ENCODE measurements around the gene RABEP1.

Gene RABEP1

DNA sequence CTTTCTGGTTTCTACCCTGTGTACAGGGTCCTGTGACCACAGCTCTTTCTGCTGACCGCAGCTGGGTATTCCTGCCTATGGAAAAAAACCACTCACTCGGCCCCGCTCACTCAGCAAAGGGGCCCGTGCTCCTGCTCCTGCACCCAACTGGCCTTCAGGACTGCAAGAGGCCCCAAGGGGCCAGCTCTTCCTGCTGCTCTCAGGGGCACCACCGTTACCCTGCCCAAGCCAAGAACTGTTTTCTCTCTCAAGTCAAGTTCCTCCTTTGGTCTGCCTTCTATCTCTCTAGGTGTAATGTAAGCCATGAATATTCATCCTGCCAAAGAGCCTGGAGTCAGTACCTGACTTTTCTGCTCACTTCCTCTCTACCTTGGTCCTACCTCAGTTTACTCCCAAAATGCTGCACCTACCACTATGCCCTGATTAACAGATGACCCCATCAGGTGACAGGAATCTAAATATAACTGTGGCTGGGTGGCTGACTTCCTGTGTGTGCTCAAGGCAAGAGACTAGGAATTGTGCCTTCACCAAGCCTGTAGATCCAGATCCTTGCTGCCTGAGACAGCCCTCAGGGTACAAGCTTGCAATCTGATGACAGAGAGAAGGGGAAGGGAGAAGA, 27.1 kb upstream of the RABEP1 start:
- no peak for ATAC-seq
- TF ChIP-seq ZNF565 (CRISPR knock-in tag; conservative IDR thresholded peaks at IDR 0.05; ENCODE audit: low read depth) (no peak), RARB (CRISPR knock-in tag; IDR thresholded peaks at IDR 0.05) (no peak)

DNA sequence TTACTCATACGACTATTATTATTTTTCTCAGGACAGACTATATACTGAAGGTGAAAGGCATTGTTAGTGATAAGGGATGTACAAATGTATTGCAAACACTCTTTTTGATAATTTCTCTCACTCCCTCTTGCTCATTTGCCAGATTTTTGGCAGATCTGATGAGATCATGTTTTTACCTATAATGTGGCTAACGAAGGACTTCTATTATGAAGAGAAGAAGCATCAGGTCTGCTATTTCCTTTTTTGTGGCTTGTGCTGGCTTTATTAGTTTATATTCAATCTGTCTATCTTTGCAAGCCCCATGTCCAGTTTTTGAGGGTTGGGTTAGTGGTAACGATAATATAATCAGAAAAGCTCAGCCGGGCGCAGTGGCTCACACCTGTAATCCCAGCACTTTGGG, 25.0 kb upstream of the RABEP1 start:
- ATAC-seq = no peak
- no peak for TF ChIP-seq ZNF565 (CRISPR knock-in tag; conservative IDR thresholded peaks at IDR 0.05; ENCODE audit: low read depth)
- TF ChIP-seq TCF4 (CRISPR knock-in tag; IDR thresholded peaks at IDR 0.05; ENCODE audit: borderline replicate concordance) = no peak
- TF ChIP-seq CSDC2 (CRISPR knock-in tag; IDR thresholded peaks at IDR 0.05) = no peak
- TF ChIP-seq, protein P1, sequence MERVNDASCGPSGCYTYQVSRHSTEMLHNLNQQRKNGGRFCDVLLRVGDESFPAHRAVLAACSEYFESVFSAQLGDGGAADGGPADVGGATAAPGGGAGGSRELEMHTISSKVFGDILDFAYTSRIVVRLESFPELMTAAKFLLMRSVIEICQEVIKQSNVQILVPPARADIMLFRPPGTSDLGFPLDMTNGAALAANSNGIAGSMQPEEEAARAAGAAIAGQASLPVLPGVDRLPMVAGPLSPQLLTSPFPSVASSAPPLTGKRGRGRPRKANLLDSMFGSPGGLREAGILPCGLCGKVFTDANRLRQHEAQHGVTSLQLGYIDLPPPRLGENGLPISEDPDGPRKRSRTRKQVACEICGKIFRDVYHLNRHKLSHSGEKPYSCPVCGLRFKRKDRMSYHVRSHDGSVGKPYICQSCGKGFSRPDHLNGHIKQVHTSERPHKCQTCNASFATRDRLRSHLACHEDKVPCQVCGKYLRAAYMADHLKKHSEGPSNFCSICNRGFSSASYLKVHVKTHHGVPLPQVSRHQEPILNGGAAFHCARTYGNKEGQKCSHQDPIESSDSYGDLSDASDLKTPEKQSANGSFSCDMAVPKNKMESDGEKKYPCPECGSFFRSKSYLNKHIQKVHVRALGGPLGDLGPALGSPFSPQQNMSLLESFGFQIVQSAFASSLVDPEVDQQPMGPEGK (CRISPR knock-in tag; IDR thresholded peaks at IDR 0.05; ENCODE audit: borderline replicate concordance) = no peak
- no peak for TF ChIP-seq GLIS3 (CRISPR knock-in tag; IDR thresholded peaks at IDR 0.05)
- TF ChIP-seq ZFP3 (CRISPR knock-in tag; IDR thresholded peaks at IDR 0.05) = no peak
- TF ChIP-seq OSR1 (CRISPR knock-in tag; IDR thresholded peaks at IDR 0.05) = no peak
- TF ChIP-seq, protein P2, sequence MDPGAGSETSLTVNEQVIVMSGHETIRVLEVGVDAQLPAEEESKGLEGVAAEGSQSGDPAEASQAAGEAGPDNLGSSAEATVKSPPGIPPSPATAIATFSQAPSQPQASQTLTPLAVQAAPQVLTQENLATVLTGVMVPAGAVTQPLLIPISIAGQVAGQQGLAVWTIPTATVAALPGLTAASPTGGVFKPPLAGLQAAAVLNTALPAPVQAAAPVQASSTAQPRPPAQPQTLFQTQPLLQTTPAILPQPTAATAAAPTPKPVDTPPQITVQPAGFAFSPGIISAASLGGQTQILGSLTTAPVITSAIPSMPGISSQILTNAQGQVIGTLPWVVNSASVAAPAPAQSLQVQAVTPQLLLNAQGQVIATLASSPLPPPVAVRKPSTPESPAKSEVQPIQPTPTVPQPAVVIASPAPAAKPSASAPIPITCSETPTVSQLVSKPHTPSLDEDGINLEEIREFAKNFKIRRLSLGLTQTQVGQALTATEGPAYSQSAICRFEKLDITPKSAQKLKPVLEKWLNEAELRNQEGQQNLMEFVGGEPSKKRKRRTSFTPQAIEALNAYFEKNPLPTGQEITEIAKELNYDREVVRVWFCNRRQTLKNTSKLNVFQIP (CRISPR knock-in tag; IDR thresholded peaks at IDR 0.05; ENCODE audit: borderline replicate concordance, low read depth) = no peak
- TF ChIP-seq SNAI2 (CRISPR knock-in tag; IDR thresholded peaks at IDR 0.05) = no peak
- no peak for TF ChIP-seq ZNF8 (CRISPR knock-in tag; IDR thresholded peaks at IDR 0.05)
- no peak for TF ChIP-seq ZC3H10 (CRISPR knock-in tag; IDR thresholded peaks at IDR 0.05)
- TF ChIP-seq, protein P3, sequence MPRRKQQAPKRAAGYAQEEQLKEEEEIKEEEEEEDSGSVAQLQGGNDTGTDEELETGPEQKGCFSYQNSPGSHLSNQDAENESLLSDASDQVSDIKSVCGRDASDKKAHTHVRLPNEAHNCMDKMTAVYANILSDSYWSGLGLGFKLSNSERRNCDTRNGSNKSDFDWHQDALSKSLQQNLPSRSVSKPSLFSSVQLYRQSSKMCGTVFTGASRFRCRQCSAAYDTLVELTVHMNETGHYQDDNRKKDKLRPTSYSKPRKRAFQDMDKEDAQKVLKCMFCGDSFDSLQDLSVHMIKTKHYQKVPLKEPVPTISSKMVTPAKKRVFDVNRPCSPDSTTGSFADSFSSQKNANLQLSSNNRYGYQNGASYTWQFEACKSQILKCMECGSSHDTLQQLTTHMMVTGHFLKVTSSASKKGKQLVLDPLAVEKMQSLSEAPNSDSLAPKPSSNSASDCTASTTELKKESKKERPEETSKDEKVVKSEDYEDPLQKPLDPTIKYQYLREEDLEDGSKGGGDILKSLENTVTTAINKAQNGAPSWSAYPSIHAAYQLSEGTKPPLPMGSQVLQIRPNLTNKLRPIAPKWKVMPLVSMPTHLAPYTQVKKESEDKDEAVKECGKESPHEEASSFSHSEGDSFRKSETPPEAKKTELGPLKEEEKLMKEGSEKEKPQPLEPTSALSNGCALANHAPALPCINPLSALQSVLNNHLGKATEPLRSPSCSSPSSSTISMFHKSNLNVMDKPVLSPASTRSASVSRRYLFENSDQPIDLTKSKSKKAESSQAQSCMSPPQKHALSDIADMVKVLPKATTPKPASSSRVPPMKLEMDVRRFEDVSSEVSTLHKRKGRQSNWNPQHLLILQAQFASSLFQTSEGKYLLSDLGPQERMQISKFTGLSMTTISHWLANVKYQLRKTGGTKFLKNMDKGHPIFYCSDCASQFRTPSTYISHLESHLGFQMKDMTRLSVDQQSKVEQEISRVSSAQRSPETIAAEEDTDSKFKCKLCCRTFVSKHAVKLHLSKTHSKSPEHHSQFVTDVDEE (CRISPR knock-in tag; IDR thresholded peaks at IDR 0.05) = no peak
- no peak for TF ChIP-seq PPARA (CRISPR knock-in tag; IDR thresholded peaks at IDR 0.05; ENCODE audit: borderline replicate concordance)
- TF ChIP-seq TOX (CRISPR knock-in tag; IDR thresholded peaks at IDR 0.05; ENCODE audit: borderline replicate concordance) = no peak
- no peak for TF ChIP-seq ZNF70 (CRISPR knock-in tag; IDR thresholded peaks at IDR 0.05)
- no peak for TF ChIP-seq ESRRG (CRISPR knock-in tag; IDR thresholded peaks at IDR 0.05)
- TF ChIP-seq ISL1 (CRISPR knock-in tag; IDR thresholded peaks at IDR 0.05) = no peak
- no peak for TF ChIP-seq ARNTL (CRISPR knock-in tag; IDR thresholded peaks at IDR 0.05; ENCODE audit: borderline replicate concordance, low read depth)
- TF ChIP-seq, protein P4, sequence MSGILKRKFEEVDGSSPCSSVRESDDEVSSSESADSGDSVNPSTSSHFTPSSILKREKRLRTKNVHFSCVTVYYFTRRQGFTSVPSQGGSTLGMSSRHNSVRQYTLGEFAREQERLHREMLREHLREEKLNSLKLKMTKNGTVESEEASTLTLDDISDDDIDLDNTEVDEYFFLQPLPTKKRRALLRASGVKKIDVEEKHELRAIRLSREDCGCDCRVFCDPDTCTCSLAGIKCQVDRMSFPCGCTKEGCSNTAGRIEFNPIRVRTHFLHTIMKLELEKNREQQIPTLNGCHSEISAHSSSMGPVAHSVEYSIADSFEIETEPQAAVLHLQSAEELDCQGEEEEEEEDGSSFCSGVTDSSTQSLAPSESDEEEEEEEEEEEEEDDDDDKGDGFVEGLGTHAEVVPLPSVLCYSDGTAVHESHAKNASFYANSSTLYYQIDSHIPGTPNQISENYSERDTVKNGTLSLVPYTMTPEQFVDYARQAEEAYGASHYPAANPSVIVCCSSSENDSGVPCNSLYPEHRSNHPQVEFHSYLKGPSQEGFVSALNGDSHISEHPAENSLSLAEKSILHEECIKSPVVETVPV (CRISPR knock-in tag; IDR thresholded peaks at IDR 0.05) = no peak
- TF ChIP-seq RARB (CRISPR knock-in tag; IDR thresholded peaks at IDR 0.05) = no peak

DNA sequence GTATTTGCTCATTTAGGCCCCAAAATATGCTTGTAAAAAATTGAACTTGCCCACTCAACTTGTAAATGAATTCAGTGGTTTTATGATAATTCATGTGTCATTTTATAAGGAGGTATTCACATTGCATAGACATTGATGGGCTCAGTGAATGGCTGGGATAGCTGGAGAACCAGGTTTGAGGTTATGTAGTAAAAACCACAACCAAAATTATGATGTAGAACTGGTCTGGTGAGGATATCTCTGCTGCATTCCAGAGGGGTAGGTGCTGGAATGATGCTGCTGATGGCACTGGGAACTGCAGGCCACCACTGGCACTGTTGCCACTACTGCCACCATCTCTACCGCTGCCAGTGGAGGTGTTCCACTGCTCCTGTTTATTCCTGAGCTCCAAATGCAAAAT, 21.5 kb upstream of the RABEP1 start:
- no peak for ATAC-seq
- TF ChIP-seq SNAI2 (CRISPR knock-in tag; IDR thresholded peaks at IDR 0.05) (no peak), ZNF565 (CRISPR knock-in tag; conservative IDR thresholded peaks at IDR 0.05; ENCODE audit: low read depth) (no peak), ZC3H10 (CRISPR knock-in tag; IDR thresholded peaks at IDR 0.05) (no peak), ESRRG (CRISPR knock-in tag; IDR thresholded peaks at IDR 0.05) (no peak), ARNTL (CRISPR knock-in tag; IDR thresholded peaks at IDR 0.05; ENCODE audit: borderline replicate concordance, low read depth) (no peak), TCF4 (CRISPR knock-in tag; IDR thresholded peaks at IDR 0.05; ENCODE audit: borderline replicate concordance) (no peak), ISL1 (CRISPR knock-in tag; IDR thresholded peaks at IDR 0.05) (no peak), PPARA (CRISPR knock-in tag; IDR thresholded peaks at IDR 0.05; ENCODE audit: borderline replicate concordance) (no peak), BACH2 (CRISPR knock-in tag; IDR thresholded peaks at IDR 0.05; ENCODE audit: borderline replicate concordance) (no peak), RARB (CRISPR knock-in tag; IDR thresholded peaks at IDR 0.05) (no peak), CSDC2 (CRISPR knock-in tag; IDR thresholded peaks at IDR 0.05) (no peak), TOX (CRISPR knock-in tag; IDR thresholded peaks at IDR 0.05; ENCODE audit: borderline replicate concordance) (no peak)
- TF ChIP-seq, protein P5, sequence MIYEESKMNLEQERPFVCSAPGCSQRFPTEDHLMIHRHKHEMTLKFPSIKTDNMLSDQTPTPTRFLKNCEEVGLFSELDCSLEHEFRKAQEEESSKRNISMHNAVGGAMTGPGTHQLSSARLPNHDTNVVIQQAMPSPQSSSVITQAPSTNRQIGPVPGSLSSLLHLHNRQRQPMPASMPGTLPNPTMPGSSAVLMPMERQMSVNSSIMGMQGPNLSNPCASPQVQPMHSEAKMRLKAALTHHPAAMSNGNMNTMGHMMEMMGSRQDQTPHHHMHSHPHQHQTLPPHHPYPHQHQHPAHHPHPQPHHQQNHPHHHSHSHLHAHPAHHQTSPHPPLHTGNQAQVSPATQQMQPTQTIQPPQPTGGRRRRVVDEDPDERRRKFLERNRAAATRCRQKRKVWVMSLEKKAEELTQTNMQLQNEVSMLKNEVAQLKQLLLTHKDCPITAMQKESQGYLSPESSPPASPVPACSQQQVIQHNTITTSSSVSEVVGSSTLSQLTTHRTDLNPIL (CRISPR knock-in tag; IDR thresholded peaks at IDR 0.05; ENCODE audit: low read depth) = no peak
- TF ChIP-seq, protein P3 (CRISPR knock-in tag; IDR thresholded peaks at IDR 0.05) = no peak
- TF ChIP-seq, protein P1 (CRISPR knock-in tag; IDR thresholded peaks at IDR 0.05; ENCODE audit: borderline replicate concordance) = no peak

All from SK-N-SH treated with all-trans-retinoic acid at 6 μM for 48 hours (cell line).